Left lobe of liver (tissue), 2 donors: ENCODE measurements around the gene EIF4E3. TPM values are rescaled to one million over a fixed set of nuclear protein-coding genes. Genes with fewer than 3 reads are reported as not detected.
A peak's percentile ranks its signal among the peaks of the same experiment; 100 is the strongest.

ENCODE experiments used
- ATAC-seq: fragments of 200-7000 bp; cut with Tn5 transposase; one replicate; pipeline ENCODE4 v1.9.1; 2020; ENCODE audit warnings: mild to moderate bottlenecking, moderate library complexity
- DNase-seq: peaks from one replicate; pipeline ENCODE4 v3.0.0-alpha.2; 2020; ENCODE audit warnings: low spot score
- total RNA-seq: library from RNA; stranded (reverse); gene quantifications from one replicate; pipeline ENCODE4 v1.2.1, GENCODE V29; 2021
- donor health status: DM: no; HTN: no; CAD: no; lungs with moderate emphysema.
- donor health status: DM: no; HTN: yes; CAD: no.

EIF4E3 gene
- total RNA-seq, 1 donor from 2014 or later = 7.6 TPM

DNA sequence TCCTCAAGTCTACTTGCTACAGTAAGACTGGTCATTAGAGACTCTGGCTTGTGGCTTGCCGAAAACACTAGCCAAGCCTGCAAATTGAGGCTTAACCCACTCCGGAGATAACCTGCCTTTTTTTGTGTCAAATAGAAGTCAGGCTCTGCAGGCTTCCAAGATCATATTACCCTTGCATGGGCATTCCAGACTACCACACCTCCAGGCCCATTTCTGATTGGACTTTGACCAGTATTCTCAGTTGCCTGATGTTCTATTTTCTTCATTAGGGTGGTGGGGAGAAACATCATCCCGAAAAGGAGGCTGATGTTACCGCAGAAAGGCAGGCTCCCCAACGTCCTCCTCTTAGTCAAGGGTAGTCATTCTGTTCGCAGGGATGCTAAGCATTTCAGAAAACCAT lies 73.6 kb downstream of the EIF4E3 start:
- ATAC-seq (no peak), DNase-seq (no peak)

DNA sequence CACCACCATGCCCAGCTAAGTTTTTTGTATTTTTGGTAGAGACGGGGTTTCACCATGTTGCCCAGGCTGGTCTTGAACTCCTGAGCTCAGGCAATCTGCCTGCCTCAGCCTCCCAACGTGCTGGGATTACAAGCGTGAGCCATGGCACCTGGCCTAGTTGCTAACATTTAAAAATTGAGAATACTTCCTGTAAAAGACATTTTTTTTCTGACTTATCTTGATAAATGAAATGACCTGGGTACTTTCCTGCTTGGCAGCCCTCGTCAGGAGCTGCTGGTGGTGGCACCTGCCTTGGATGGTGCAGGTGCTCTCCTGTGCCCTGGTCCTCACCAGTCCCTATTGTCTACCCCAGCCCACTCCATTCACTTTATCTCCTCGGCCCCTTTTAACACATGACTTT lies 74.8 kb downstream of the EIF4E3 start:
- ATAC-seq = no peak

DNA sequence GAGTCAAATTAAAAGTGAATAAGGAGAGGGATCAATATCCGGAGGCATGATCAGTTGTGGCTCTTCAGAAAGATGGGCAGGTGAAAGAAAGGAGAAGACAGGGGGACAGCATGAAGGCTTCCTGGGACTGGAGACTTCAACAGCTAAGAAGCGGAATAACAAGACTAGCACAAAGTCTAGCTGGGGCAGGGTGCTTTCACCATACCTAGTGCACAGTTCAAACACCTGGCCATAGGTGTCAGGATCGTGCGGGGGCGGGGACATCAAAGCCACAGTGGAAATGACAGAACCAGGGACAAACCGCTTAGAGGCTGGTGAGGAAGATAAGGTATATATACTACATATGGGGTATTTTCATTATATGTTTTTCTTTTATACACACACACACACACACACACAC lies 75.4 kb downstream of the EIF4E3 start:
- DNase-seq (no peak), ATAC-seq (peak; percentile 40)

More for the DNA sequence above, 74.8 kb downstream of the EIF4E3 start:
- DNase-seq = no peak

DNA sequence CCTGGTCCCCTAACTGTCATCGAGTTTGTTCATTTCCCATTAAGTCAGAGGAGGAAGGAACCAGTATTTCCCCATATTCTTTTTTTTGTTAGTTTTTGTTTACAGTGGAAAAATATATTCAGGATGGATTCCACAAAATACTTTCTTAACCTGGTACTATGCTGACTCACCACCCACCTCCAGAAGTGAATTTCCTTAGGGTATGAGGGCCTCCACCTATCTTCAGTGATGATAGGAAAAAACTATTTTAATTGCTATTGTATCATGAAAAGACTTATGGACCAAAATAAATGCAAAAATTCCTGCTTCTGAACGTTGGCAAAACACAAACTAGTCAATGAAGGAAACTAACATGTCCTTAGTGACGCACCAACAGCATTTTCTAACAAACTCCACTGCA lies 77.5 kb downstream of the EIF4E3 start:
- ATAC-seq (no peak), DNase-seq (no peak)

DNA sequence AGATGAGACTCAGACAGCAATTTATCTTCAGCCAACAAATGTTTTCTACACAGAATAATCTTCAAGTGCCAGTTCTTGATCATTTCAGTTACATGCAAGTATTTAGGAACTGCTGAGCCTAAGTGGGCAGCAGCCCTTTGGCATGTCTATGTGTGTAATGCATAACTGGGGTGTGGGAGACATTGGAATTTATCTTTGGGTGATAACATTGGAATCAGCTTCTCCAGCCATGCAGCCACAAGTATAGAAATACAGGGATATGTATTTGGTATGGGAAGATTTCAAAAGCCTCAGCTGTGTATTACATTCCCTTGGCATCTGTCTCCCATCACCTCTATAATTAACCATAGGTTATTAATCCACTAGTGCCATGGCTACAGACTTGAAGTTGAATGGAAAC lies 78.2 kb downstream of the EIF4E3 start:
- ATAC-seq = no peak
- no peak for DNase-seq

DNA sequence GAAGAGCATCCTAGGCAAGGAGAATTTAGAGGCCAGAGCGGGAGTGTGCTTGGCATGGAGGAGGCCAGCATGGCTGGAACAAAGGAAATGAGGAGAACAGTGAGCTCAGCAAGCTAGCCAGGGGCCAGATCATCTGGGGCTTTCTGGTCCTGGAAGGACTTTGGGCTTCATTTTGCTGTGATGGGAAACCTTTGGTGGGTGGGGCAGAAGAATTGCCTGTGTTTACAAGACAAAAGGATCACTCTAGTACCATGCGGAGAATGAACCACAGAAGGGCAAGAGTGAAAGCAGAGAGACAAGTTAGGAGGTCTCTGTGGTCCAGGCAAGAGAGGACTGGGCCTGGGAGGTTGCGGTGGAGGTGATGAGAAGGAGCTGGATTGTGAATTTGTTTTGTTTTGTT lies 80.1 kb downstream of the EIF4E3 start:
- no peak for DNase-seq
- no peak for ATAC-seq

DNA sequence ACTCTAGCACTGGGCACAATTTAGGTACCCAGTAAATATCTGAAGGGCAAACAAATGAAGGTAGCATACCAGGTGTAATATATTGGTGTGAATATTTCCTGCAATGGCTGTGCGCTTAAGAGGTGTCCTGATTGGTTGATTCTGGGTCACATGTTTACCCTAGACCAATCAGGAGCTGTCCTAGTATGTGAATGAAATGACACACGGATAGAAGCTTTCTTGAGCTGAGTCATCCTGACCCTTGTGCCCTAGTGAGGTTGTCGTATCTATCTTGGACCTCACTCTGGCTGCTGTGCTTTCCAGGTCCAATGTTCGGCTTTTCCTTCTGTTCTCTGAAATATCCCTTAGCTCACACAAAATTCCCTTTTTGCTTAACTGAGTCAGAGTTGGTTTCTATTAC lies 83.5 kb downstream of the EIF4E3 start:
- ATAC-seq (no peak), DNase-seq (no peak)

DNA sequence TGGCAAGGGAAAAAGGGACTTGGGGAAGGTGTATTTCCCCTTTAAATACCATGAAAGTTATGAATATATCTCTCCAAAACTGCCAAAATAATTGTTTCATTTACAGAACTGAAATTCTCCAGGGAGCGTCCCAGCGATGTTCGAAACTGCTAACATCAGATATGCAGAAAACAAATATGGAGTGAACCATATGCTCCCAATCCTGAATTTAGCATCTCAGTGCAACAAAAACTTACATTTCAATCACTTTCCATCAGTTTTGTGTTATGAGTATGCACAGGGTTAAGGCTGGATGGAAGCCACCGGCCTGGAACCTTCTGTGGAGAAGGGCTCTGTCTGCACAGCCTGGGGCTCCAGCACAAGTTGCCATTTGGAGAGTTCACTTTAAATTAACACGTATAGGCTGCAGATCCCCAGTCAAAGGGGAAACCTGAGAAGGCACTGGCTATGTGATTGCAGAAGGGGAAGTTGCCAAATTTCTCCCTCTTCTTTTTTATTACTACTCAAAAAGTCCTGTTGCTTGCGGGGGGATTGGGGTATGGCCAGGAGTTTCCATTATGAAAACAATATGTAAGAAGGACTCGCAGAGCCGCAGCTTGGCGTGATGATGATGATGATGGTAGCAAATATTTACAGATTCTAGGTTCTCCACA lies 84.7 kb downstream of the EIF4E3 start:
- ATAC-seq (no peak), DNase-seq (no peak)

DNA sequence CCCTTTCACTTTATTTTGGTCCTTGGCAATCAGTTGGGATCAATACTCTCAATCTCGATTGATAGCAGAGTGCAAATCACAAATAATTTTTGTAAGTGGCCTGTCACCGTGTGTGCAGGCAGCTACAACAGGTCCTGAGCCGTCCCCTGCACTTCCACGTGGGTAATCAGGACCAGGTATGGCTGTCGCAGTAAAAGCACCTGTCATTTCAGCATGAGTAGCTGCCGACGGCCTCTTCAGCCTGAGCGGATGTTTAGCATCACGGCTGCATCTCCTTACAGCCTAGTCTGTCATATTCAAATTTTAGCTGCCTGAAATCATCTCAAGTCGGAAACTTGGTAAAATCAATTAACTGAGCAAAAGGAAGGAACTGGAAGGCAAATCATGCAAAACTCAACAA lies 88.7 kb downstream of the EIF4E3 start:
- DNase-seq (no peak), ATAC-seq (no peak)

DNA sequence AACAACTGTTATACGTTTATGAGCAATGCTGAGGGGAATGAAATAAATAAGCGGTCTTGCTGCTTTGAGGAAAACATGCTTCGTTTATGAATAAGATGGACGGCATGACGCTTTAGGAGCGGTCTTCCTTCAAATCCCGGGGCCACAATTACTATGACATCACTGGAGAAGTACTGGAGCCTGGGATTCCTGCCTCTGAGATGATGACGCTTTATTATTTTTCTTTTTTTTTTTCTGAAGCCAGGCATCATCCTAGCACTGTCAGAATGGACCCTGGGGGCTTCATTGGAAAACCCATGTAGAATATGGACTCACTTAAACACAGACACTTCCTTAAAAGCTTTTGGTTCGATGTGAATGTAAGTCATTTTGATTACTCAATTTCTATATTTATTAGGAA lies 89.2 kb downstream of the EIF4E3 start:
- ATAC-seq (no peak), DNase-seq (no peak)

DNA sequence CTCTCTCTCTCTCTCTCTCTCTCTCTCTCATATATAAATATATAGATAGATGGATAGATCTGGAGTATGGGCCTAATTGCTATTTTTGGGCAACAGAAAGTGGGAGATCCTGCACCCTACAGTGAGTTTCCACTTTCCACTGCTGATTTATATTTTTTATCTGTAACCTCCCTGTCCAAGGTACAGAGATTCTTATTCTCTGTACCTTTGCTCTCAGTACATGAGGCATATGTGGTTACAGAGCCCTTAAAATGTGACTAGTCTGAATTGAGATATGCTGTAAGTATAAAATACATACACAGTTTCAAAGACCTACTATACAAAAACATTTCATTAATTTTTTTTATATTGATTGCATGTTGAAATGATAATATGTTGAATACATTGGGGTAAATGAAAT lies 90.5 kb downstream of the EIF4E3 start:
- ATAC-seq (no peak), DNase-seq (no peak)

DNA sequence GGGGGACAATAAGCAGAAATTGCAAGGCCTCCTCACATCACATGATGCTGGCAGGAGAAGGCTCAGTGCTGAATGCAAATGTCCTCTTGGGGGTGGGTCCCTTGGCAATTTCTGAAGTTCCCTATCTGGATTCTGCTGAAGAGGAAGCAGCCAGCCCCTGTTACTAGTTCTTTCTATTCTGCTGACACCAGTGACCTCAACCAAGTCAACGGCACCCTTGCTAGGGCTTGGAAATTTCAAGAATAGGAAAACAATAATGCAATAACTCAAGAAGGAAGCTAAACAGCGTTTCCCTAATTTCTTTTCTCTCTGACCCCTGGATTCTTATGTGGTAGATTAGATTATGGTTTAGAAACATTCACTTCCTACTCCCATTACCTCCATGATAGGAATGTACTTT lies 95.5 kb downstream of the EIF4E3 start:
- DNase-seq = no peak
- peak; percentile 52 for ATAC-seq

DNA sequence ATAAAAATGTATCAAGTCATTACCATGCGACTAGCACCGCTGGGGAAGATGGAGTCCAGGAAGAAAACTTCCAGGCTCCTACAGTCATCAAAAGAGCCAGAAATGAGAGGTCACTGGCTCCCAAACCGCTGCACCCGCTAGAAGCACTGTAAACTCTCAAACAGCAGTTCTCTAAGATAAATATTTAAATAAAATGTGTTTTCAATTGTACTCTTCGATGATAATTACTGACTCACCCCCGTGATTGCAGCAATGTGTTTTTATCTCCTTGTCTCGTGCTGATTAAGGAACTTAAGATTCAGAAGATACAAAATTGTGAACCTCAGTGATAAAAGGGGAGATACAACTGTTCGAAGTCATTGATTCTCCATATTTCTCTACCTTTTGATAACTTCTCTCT lies 95.9 kb downstream of the EIF4E3 start:
- ATAC-seq = no peak
- DNase-seq = no peak

DNA sequence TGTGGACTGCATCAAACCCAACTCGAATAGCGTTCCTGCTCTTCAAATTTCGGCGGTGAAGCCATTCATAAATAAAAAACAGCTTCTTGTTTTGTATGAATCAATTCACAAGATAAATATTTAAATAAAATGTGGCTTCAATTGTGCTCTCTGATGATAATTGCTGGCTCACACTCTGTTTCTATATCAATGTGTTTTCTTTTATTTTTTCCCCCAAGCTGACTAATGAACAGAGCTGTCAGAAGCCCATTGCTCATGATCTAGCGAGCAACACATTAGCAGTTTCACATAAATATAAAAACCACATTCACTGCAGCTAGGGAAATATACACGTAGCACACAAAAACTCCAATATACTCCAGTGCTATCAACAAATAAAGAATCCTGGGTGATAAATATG lies 96.7 kb downstream of the EIF4E3 start:
- ATAC-seq (no peak), DNase-seq (no peak)

DNA sequence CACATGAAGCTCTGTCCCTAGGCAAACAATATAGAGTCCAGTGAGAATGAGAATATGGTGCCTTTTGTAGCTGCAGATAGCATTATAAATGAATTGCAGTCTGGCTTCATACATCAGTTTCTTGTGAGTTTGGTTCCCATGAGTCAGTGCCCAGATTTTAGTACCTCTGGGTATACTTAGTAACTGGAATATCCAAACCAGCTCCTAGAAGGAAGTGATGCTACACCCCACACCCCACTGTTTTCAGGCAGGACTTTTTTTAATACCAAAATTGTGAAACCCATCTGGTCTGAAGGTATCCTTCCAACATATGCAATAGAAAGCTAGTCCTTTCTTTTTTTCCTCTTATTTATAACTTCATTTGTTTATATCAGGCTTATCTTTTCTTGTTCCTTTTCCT lies 99.5 kb downstream of the EIF4E3 start:
- no peak for ATAC-seq
- no peak for DNase-seq

Other genes with a start within 250 kb of the EIF4E3 start
- 26.1 TPM for gene FOXP1, start 141.7 kb downstream of the EIF4E3 start, total RNA-seq
- 0.10 TPM for gene GPR27, start 28.5 kb upstream of the EIF4E3 start, total RNA-seq
- gene PROK2, start 59.7 kb upstream of the EIF4E3 start, total RNA-seq = 0.25 TPM